Natural killer cell (primary cell): ENCODE results near the gene ATOX1. TPM values are rescaled to one million over a fixed set of nuclear protein-coding genes. Genes with fewer than 3 reads are reported as not detected.

Source experiments
- ATAC-seq, 3 donors: fragments of 150-1000 bp in 2 of 3; fragments of 200-7000 bp in 1 of 3; cut with Tn5 transposase; 1 replicate in 1 of 3; 2 replicates in 2 of 3; pipeline ENCODE4 v1.10.0; 2021; ENCODE audit warnings: mild to moderate bottlenecking in 2 of 3, moderate library complexity in 2 of 3
- DNase-seq, 2 donors: peaks; one replicate each; pipeline versions ENCODE4 v3.0.0 to v3.0.0-alpha.2; 2013 to 2021; ENCODE audit warnings: mixed read lengths in 1 of 2
- H3K27ac ChIP-seq: one replicate; pipeline ENCODE4 v1.5.1; 2013; ENCODE audit warnings: mild to moderate bottlenecking, low read length
- H3K27me3 ChIP-seq: one replicate; pipeline ENCODE4 v1.6.1; 2013; ENCODE audit warnings: low read length; ENCODE audit not compliant: control insufficient read depth, insufficient read depth
- H3K36me3 ChIP-seq: one replicate; pipeline ENCODE4 v1.6.1; 2013; ENCODE audit warnings: low read length; ENCODE audit not compliant: control insufficient read depth, insufficient read depth
- H3K4me1 ChIP-seq: one replicate; pipeline ENCODE4 v1.6.1; 2013; ENCODE audit warnings: low read length; ENCODE audit not compliant: control insufficient read depth, insufficient read depth
- H3K4me3 ChIP-seq: one replicate; pipeline ENCODE4 v1.5.1; 2013; ENCODE audit warnings: low read length
- H3K9me3 ChIP-seq: one replicate; pipeline ENCODE4 v1.6.1; 2013; ENCODE audit warnings: low read length; ENCODE audit not compliant: control insufficient read depth, insufficient read depth
- H3K27ac Mint-ChIP-seq, 2 donors: one replicate each; pipeline ENCODE4 v1.8.0; 2022; ENCODE audit warnings: mild to moderate bottlenecking in 2 of 2, mixed read lengths in 2 of 2, moderate library complexity in 1 of 2
- H3K27me3 Mint-ChIP-seq, 2 donors: one replicate each; pipeline ENCODE4 v1.8.0; 2022; ENCODE audit warnings: low read depth in 2 of 2, mixed read lengths in 2 of 2
- H3K36me3 Mint-ChIP-seq: one replicate; pipeline ENCODE4 v1.8.0; 2022; ENCODE audit warnings: mixed read lengths
- H3K4me1 Mint-ChIP-seq, 2 donors: one replicate each; pipeline ENCODE4 v1.8.0; 2022; ENCODE audit warnings: mixed read lengths in 2 of 2
- H3K4me3 Mint-ChIP-seq: one replicate; pipeline ENCODE4 v1.8.0; 2022; ENCODE audit warnings: mild to moderate bottlenecking, moderate library complexity, mixed read lengths
- H3K9me3 Mint-ChIP-seq, 2 donors: one replicate each; pipeline ENCODE4 v1.8.0; 2022; ENCODE audit warnings: mixed read lengths in 2 of 2
- WGBS: methylation state at CpG from one replicate; pipeline ENCODE4 v1.1.7; 2013; ENCODE audit warnings: missing lambda C conversion rate; ENCODE audit not compliant: insufficient coverage; 5-methylcytosine and 5-hydroxymethylcytosine counted together
- intact Hi-C: fragments of 100-400 bp; cut with micrococcal nuclease; formaldehyde crosslinking; loops from one replicate; pipeline ENCODE4 v1.14.2; 2022
- total RNA-seq, 4 donors: library from RNA; stranded (reverse); fragments of 120-200 nt in 1 of 4; gene quantifications; one replicate each; pipeline versions ENCODE4 v1.2.3 to v1.2.4, GENCODE V29; 2013 to 2022
- TF ChIP-seq, protein P1 (sequence below): fragments of 200-600 bp; IDR thresholded peaks from one replicate; pipeline ENCODE4 v1.8.0; 2022; ENCODE audit warnings: antibody characterized with exemption

ATOX1 gene
- total RNA-seq, 3 donors from 2014 or later (not counting 1 experiment from before 2014, with no cell fraction given) = 41.5 to 46.4 (median 46.2) TPM

DNA sequence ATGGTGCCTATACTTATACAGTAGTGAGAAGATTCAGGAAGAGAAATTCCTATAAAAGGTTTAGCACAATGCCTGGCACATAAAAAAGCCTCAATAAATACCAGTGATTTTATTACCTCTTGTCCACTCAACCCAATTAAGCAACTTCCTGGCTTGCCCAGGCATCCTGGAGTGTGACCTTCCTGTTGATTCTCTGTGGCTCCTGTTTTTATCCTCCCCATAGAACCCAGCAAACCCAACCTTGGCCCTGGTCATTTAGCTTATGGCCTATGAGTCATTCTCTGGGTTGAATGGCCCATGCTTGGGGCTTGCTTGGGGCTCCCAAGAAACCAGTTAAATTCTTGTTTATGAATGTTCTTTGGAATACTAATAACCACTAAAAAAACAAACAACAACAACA, 50.3 kb downstream of the ATOX1 start:
- H3K4me1 Mint-ChIP-seq = no peaks in the 10 kb centered on the region
- peaks cover 9 to 10% of the 10 kb centered on the region in 2 donors for H3K27me3 Mint-ChIP-seq
- Histone ChIP-seq H3K27me3 (no peaks in the 10 kb centered on the region), H3K4me1 (no peaks in the 10 kb centered on the region), H3K36me3 (no peaks in the 10 kb centered on the region), H3K4me3 (no peak overlapping the region), H3K27ac (no peak overlapping the region), H3K9me3 (no peaks in the 10 kb centered on the region)
- H3K27ac Mint-ChIP-seq = no peak overlapping the region
- DNase-seq = no peak
- intact Hi-C loops = no loop called here
- H3K36me3 Mint-ChIP-seq = no peaks in the 10 kb centered on the region
- no peak for ATAC-seq
- H3K9me3 Mint-ChIP-seq = no peaks in the 10 kb centered on the region
- TF ChIP-seq, protein P1, sequence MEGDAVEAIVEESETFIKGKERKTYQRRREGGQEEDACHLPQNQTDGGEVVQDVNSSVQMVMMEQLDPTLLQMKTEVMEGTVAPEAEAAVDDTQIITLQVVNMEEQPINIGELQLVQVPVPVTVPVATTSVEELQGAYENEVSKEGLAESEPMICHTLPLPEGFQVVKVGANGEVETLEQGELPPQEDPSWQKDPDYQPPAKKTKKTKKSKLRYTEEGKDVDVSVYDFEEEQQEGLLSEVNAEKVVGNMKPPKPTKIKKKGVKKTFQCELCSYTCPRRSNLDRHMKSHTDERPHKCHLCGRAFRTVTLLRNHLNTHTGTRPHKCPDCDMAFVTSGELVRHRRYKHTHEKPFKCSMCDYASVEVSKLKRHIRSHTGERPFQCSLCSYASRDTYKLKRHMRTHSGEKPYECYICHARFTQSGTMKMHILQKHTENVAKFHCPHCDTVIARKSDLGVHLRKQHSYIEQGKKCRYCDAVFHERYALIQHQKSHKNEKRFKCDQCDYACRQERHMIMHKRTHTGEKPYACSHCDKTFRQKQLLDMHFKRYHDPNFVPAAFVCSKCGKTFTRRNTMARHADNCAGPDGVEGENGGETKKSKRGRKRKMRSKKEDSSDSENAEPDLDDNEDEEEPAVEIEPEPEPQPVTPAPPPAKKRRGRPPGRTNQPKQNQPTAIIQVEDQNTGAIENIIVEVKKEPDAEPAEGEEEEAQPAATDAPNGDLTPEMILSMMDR = no peak
- no peak overlapping the region for H3K4me3 Mint-ChIP-seq

DNA sequence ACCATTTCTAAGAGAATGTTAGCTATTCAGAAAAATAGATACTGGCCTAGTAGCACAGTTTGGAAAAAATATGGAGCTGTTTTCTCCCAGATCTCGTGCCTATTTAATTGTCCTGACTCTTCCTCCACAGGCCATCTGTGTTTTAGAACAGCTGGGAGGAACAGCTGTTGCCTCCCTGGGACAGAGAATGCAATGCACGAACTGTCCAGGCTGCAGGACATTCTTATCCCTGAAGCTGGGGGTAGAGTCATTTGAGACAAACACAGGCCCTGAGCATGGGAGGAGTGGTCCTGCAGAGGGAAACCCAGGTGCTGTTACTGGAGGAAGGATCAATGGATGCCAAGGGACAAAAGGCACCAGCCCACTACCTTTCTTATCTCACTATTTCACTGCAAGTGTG, 50.9 kb downstream of the ATOX1 start:
- H3K9me3 Mint-ChIP-seq = no peaks in the 10 kb centered on the region
- H3K36me3 Mint-ChIP-seq = no peaks in the 10 kb centered on the region
- H3K27me3 Mint-ChIP-seq = peaks cover 6 to 7% of the 10 kb centered on the region in 2 donors
- Histone ChIP-seq H3K36me3 (no peaks in the 10 kb centered on the region), H3K27me3 (no peaks in the 10 kb centered on the region), H3K4me1 (no peaks in the 10 kb centered on the region), H3K4me3 (no peak overlapping the region), H3K9me3 (no peaks in the 10 kb centered on the region), H3K27ac (no peak overlapping the region)
- WGBS = 81% methylated on average over 2 of the region's 2 CpGs
- H3K4me1 Mint-ChIP-seq = no peaks in the 10 kb centered on the region
- H3K27ac Mint-ChIP-seq = no peak overlapping the region
- no peak for DNase-seq
- intact Hi-C loops = no loop called here
- ATAC-seq = no peak
- no peak overlapping the region for H3K4me3 Mint-ChIP-seq
- TF ChIP-seq, protein P1 = no peak

DNA sequence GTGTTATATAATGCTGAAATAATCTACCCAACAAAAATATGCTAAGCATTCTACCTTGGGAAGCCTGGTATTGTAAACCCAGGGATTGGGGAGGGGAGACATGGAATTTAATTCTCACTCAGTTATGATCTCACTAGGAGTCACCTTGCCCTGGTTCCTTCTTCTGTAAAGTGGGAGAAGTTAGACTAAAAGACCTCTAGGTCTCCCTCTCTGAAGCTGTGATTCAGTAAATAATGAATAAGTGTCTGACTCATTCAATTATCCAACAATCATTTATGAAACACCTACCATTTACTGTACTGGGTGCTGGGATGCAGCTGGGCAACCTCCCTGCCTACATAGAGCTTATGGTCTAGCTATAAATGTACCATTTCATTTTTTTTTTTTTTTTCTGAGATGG, 51.5 kb downstream of the ATOX1 start:
- DNase-seq = no peak
- H3K27ac Mint-ChIP-seq = no peak overlapping the region
- TF ChIP-seq, protein P1 = no peak
- peaks cover under 1 to 2% of the 10 kb centered on the region in 2 donors for H3K27me3 Mint-ChIP-seq
- Histone ChIP-seq H3K27me3 (no peaks in the 10 kb centered on the region), H3K36me3 (no peaks in the 10 kb centered on the region), H3K27ac (no peak overlapping the region), H3K4me1 (no peaks in the 10 kb centered on the region), H3K9me3 (no peaks in the 10 kb centered on the region), H3K4me3 (no peak overlapping the region)
- H3K9me3 Mint-ChIP-seq = no peaks in the 10 kb centered on the region
- no peak for ATAC-seq
- H3K36me3 Mint-ChIP-seq = no peaks in the 10 kb centered on the region
- no peak overlapping the region for H3K4me3 Mint-ChIP-seq
- H3K4me1 Mint-ChIP-seq = no peaks in the 10 kb centered on the region
- intact Hi-C loops = no loop called here

DNA sequence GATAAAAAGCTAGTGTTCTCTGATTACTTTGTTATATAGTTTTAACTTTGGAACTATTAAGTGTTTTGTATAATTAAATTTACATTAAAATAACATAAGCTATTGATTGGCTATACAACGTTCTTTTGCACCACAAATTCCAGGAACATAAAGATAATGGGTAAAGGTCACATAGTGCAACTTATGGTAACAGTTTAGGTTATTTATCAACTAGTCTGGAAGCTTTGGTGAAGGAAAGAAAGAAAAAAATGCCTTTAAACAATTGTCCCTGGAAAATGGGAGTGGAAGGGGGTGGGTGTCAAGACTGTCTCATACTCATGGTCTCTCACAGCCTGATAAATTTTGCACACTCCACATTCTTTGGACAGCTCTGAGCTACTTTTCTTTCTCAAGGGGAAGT, 54.7 kb downstream of the ATOX1 start:
- Mint-ChIP-seq H3K27me3 (no peaks in the 10 kb centered on the region), H3K36me3 (no peaks in the 10 kb centered on the region), H3K27ac (no peak overlapping the region), H3K4me1 (no peaks in the 10 kb centered on the region), H3K9me3 (no peaks in the 10 kb centered on the region), H3K4me3 (no peak overlapping the region)
- no peak for DNase-seq
- Histone ChIP-seq H3K9me3 (no peaks in the 10 kb centered on the region), H3K27me3 (no peaks in the 10 kb centered on the region), H3K4me1 (no peaks in the 10 kb centered on the region), H3K36me3 (no peaks in the 10 kb centered on the region), H3K4me3 (no peak overlapping the region), H3K27ac (no peak overlapping the region)
- intact Hi-C loops = no loop called here
- TF ChIP-seq, protein P1 = no peak
- ATAC-seq = no peak
- WGBS = no CpG with 5 or more reads among the region's 1 CpG
